ENCODE measurements around the gene PAPPA. TPM values are rescaled to one million over a fixed set of nuclear protein-coding genes. Genes with fewer than 3 reads are reported as not detected.

PAPPA gene
- total and polyA plus RNA-seq, 9 of the 15 experiments (the other 6 are each of a cell fraction or from before 2014, with no cell fraction given) = 0.06 to 0.18 (median 0.11) TPM

DNA sequence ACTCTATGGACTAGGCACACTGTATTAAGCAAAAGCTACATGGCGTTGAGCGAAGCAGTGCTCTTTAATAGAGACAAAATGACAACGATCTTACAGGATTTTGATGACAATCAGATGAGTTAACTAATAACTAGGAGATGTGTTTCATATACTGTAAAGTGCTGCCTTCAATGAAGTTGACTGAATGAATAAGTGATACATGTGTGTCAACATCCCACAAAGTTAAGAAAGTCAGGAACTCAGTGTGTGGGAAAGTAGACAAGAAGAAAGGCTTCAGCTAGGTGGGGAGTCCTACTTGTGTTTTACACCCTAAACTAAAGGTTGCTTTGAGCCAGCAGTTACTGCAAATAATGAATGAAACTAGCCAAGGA is 79.6 kb downstream of the PAPPA start (continued):
- TF ChIP-seq CHD4 (IDR thresholded peaks at IDR 0.05; ENCODE audit: insufficient read depth, insufficient replicate concordance, low read depth, low read length, poor library complexity, severe bottlenecking) (no peak), ZNF785 (CRISPR knock-in tag; IDR thresholded peaks at IDR 0.05) (no peak), CREBBP (IDR thresholded peaks at IDR 0.05; ENCODE audit: low read depth, low read length) (no peak)

DNA sequence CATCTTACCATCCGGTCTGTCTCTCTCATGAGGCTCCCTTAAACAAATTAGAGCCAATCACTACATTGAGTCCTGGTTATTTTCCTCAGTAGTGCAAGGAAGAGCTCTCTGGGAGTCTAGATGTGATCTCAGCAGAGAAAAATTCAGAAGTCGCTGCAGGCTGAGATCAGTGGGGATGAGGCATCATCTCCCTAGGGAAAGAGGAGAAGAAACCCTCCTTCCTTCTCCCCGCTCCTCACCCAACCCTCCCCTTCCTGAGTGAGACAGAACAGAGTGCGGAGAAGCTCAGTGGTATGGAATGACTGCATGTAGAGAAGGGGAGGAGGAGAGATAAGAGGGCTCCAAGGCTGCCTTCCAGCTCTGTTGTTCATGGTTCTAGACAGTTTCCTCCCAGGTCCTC is 80.5 kb downstream of the PAPPA start:
- intact Hi-C loops (cut with micrococcal nuclease) = no loop called here
- no peak for FAIRE-seq
- no peak overlapping the region for H3K4me2 ChIP-seq (ENCODE audit: insufficient read depth, low read length)

More for the DNA sequence above, 80.5 kb downstream of the PAPPA start:
- DNase-seq (ENCODE audit: extremely low read depth in 1 of 4, low spot score in 3 of 4) (no peak), ATAC-seq (no peak; the same call in 2 of the 3 replicates)
- no peaks in the 10 kb centered on the region for H3K79me2 ChIP-seq (ENCODE audit: control insufficient read depth, insufficient read depth, low read length)
- no peaks in the 10 kb centered on the region for H3K9me3 ChIP-seq (replicated peaks; ENCODE audit: control insufficient read depth, insufficient read depth, low read depth, low read length)
- WGBS (ENCODE audit: insufficient coverage, low coverage, missing lambda C conversion rate) = 0% methylated on average over 3 of the region's 4 CpGs
- in situ Hi-C loops (cut with MboI) = no loop called here
- H3K27me3 ChIP-seq (ENCODE audit: control insufficient read depth in 2 of 2, insufficient read depth in 2 of 2, low read length in 2 of 2) = no peaks in the 10 kb centered on the region
- ChIA-PET POLR2A (interaction anchor here (0.5 kb wide), 1 partner anchor 9 kb away, joined by 3 read pairs; no protein-coding TSS in a partner anchor), CTCF (ENCODE audit: low intra/inter-chr PET ratio) (no interaction called here)
- H2AFZ ChIP-seq (ENCODE audit: low read depth, low read length) = no peak overlapping the region
- H3K9me1 ChIP-seq (ENCODE audit: control insufficient read depth, insufficient read depth, low read length) = no peaks in the 10 kb centered on the region
- BruUV-seq (replicated peaks) = no TSS peak
- no peak overlapping the region for H3K27ac ChIP-seq (ENCODE audit: extremely low read depth, low read depth, low read length)
- no peak overlapping the region for H3K9ac ChIP-seq (ENCODE audit: insufficient read depth in 1 of 2, low read depth in 2 of 2, low read length in 2 of 2)
- H4K20me1 ChIP-seq (replicated peaks; ENCODE audit: control insufficient read depth, insufficient read depth, low read length) = no peaks in the 10 kb centered on the region
- no peak overlapping the region for H3K4me3 ChIP-seq
- H3K4me1 ChIP-seq (replicated peaks in 1 of 2; ENCODE audit: control insufficient read depth in 2 of 2, insufficient read depth in 2 of 2, low read length in 2 of 2) = no peaks in the 10 kb centered on the region
- H3K36me3 ChIP-seq (ENCODE audit: control insufficient read depth, insufficient read depth, low read length) = no peaks in the 10 kb centered on the region
- TF ChIP-seq, protein P1, sequence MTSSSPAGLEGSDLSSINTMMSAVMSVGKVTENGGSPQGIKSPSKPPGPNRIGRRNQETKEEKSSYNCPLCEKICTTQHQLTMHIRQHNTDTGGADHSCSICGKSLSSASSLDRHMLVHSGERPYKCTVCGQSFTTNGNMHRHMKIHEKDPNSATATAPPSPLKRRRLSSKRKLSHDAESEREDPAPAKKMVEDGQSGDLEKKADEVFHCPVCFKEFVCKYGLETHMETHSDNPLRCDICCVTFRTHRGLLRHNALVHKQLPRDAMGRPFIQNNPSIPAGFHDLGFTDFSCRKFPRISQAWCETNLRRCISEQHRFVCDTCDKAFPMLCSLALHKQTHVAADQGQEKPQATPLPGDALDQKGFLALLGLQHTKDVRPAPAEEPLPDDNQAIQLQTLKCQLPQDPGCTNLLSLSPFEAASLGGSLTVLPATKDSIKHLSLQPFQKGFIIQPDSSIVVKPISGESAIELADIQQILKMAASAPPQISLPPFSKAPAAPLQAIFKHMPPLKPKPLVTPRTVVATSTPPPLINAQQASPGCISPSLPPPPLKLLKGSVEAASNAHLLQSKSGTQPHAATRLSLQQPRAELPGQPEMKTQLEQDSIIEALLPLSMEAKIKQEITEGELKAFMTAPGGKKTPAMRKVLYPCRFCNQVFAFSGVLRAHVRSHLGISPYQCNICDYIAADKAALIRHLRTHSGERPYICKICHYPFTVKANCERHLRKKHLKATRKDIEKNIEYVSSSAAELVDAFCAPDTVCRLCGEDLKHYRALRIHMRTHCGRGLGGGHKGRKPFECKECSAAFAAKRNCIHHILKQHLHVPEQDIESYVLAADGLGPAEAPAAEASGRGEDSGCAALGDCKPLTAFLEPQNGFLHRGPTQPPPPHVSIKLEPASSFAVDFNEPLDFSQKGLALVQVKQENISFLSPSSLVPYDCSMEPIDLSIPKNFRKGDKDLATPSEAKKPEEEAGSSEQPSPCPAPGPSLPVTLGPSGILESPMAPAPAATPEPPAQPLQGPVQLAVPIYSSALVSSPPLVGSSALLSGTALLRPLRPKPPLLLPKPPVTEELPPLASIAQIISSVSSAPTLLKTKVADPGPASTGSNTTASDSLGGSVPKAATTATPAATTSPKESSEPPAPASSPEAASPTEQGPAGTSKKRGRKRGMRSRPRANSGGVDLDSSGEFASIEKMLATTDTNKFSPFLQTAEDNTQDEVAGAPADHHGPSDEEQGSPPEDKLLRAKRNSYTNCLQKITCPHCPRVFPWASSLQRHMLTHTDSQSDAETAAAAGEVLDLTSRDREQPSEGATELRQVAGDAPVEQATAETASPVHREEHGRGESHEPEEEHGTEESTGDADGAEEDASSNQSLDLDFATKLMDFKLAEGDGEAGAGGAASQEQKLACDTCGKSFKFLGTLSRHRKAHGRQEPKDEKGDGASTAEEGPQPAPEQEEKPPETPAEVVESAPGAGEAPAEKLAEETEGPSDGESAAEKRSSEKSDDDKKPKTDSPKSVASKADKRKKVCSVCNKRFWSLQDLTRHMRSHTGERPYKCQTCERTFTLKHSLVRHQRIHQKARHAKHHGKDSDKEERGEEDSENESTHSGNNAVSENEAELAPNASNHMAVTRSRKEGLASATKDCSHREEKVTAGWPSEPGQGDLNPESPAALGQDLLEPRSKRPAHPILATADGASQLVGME (CRISPR knock-in tag; IDR thresholded peaks at IDR 0.05) = no peak
- TF ChIP-seq ZNF197 (CRISPR knock-in tag; IDR thresholded peaks at IDR 0.05; ENCODE audit: low read depth) (no peak), HIVEP1 (CRISPR knock-in tag; IDR thresholded peaks at IDR 0.05) (no peak), SAFB2 (IDR thresholded peaks at IDR 0.05; ENCODE audit: borderline replicate concordance, low read depth, low read length, severe bottlenecking) (no peak), ZC3H8 (IDR thresholded peaks at IDR 0.05) (no peak), TAF15 (IDR thresholded peaks at IDR 0.05; ENCODE audit: low read depth, low read length) (no peak)
